ENCODE results near the gene HSDL1.

DNA sequence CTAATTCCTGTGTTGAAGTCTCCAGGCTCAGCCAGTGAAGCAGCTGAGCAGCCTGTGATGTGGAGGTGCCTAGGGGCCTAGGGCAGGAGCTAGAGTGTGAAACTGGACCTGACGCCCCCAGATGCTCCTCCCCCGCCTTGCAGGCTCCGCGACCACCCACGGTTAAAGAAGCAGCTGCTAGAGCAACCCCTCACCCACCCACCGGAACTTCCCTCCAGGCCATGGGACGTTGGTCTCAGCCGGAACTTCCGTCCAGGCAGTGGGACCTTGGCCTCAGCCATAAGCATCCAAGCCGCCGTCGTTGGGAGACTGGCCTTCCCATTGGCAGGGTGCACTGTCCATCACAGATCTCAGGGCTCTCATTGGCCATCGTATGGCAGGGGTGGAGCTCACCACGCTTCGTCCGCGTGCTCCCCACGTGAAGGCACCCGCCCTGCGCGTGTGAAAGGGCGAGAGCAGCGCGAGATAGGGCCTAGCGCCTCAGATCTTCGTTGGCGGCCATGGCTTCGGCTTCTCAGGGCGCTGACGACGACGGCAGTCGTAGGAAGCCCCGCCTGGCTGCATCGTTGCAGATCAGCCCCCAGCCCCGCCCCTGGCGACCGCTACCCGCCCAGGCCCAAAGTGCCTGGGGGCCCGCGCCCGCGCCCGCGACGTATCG, 45.9 kb upstream of the HSDL1 start, which contains the start of gene ADAD2:
- TF ChIP-seq, protein P1, sequence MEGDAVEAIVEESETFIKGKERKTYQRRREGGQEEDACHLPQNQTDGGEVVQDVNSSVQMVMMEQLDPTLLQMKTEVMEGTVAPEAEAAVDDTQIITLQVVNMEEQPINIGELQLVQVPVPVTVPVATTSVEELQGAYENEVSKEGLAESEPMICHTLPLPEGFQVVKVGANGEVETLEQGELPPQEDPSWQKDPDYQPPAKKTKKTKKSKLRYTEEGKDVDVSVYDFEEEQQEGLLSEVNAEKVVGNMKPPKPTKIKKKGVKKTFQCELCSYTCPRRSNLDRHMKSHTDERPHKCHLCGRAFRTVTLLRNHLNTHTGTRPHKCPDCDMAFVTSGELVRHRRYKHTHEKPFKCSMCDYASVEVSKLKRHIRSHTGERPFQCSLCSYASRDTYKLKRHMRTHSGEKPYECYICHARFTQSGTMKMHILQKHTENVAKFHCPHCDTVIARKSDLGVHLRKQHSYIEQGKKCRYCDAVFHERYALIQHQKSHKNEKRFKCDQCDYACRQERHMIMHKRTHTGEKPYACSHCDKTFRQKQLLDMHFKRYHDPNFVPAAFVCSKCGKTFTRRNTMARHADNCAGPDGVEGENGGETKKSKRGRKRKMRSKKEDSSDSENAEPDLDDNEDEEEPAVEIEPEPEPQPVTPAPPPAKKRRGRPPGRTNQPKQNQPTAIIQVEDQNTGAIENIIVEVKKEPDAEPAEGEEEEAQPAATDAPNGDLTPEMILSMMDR (conservative IDR thresholded peaks at IDR 0.05; ENCODE audit: low read length) = no peak
- no peak for TF ChIP-seq EZH2phosphoT487 (IDR thresholded peaks at IDR 0.05; ENCODE audit: borderline replicate concordance, low read depth, low read length)

Data from OCI-LY7 (cell line).